Activated CD4-positive, alpha-beta T cell treated with anti-CD3 and anti-CD28 coated beads for 1 hour (primary cell): ENCODE data around the gene PER3.

Experiments
- DNase-seq: peaks from one replicate; pipeline ENCODE4 v3.0.0-alpha.2; 2020

The PER3 gene

GRCh38 chr1:7783826-7784491 is at the start of gene PER3:
PER3 (plus strand) TSS chr1:7784291; CDS start chr1:7784878, 587 bp downstream.
- DNase-seq, result peak; percentile 84

- DNase-seq, result no peak
Measured at GRCh38 chr1:7738044-7738443, 46.0 kb upstream of the PER3 start.

GRCh38 chr1:7743346-7743745 is 40.7 kb upstream of the PER3 start:
- DNase-seq, result no peak

- no peak for DNase-seq
Measured at GRCh38 chr1:7744882-7745281, 39.2 kb upstream of the PER3 start.

- DNase-seq, result no peak
Measured at GRCh38 chr1:7745783-7746182, 38.3 kb upstream of the PER3 start.

- no peak for DNase-seq
Measured at GRCh38 chr1:7747605-7748004, 36.5 kb upstream of the PER3 start.

- no peak for DNase-seq
Measured at GRCh38 chr1:7749126-7749525, 35.0 kb upstream of the PER3 start.

GRCh38 chr1:7751174-7751573 is 32.9 kb upstream of the PER3 start:
- no peak for DNase-seq

GRCh38 chr1:7752512-7753417 is 31.3 kb upstream of the PER3 start:
- peak; percentile 15 for DNase-seq

- DNase-seq, result no peak
Measured at GRCh38 chr1:7753641-7754040, 30.4 kb upstream of the PER3 start.

GRCh38 chr1:7754234-7754633 is 29.9 kb upstream of the PER3 start:
- no peak for DNase-seq

- no peak for DNase-seq
Measured at GRCh38 chr1:7755448-7755847, 28.6 kb upstream of the PER3 start.

- no peak for DNase-seq
Measured at GRCh38 chr1:7760245-7760644, 23.8 kb upstream of the PER3 start.

GRCh38 chr1:7761103-7761502 is 23.0 kb upstream of the PER3 start:
- no peak for DNase-seq

GRCh38 chr1:7767176-7767575 is 16.9 kb upstream of the PER3 start:
- DNase-seq, result no peak

GRCh38 chr1:7768583-7768982 is 15.5 kb upstream of the PER3 start:
- DNase-seq, result no peak

- DNase-seq, result no peak
Measured at GRCh38 chr1:7769673-7770412, 14.2 kb upstream of the PER3 start.

- DNase-seq, result no peak
Measured at GRCh38 chr1:7770669-7770996, 13.5 kb upstream of the PER3 start.

- peak; percentile 77 for DNase-seq
Measured at GRCh38 chr1:7770997-7771822, 12.9 kb upstream of the PER3 start, which contains the start of gene VAMP3. VAMP3 (plus strand) TSS chr1:7771296; CDS start chr1:7771384, 88 bp downstream.

GRCh38 chr1:7771823-7772299 is 12.2 kb upstream of the PER3 start:
- no peak for DNase-seq

- no peak for DNase-seq
Measured at GRCh38 chr1:7777591-7777990, 6.5 kb upstream of the PER3 start.

- no peak for DNase-seq
Measured at GRCh38 chr1:7778133-7778628, 5.9 kb upstream of the PER3 start.
